ENCODE measurements around the gene CDCP1. TPM values are rescaled to one million over a fixed set of nuclear protein-coding genes. Genes with fewer than 3 reads are reported as not detected.

CDCP1 gene
- total RNA-seq, 2 experiments from 2014 or later = 5.3 to 7.0 TPM

DNA sequence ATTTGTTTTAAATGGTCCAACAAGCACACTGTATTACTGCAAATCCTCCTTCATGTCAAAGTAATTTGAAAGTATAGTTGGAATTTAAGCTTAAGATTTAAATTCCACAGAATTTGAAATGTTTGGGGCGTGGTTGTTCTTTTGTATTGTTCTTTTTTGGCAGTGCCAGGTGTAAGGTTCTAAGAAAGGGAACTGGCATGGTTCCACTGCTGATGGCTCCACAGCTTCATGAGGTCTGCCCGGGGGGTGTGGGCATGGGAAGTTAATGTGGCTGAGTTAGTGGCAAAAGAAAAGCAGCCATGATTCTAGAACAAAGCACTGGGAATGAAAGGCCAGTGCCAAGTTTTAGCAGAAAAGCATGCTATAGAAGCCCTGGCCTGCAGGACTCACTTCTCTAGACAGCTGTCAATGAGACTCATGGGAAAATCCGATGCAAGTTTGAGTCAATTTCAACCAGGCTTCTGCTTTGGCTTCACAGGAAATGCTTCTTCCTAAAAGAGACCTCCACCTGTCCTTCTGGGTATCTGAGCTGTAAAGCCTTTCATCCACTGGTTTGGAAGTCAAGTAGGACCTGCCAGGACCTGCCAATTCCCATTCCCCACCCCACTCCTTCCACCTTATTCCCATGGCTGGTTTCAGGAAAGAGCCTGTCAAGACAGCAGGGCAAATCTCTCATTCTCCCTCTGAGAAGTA is 18.9 kb downstream of the CDCP1 start:
- Mint-ChIP-seq H3K9me3 (ENCODE audit: low read depth) (no peaks in the 10 kb centered on the region), H3K4me1 (peaks cover 24% of the 10 kb centered on the region), H3K36me3 (no peaks in the 10 kb centered on the region), H3K27me3 (peaks cover 37% of the 10 kb centered on the region), H3K27ac (no peak overlapping the region), H3K4me3 (no peak overlapping the region)
- no peak for DNase-seq
- no peak for ATAC-seq
- CTCF ChIA-PET = interaction anchor here (1.4 kb wide), 1 partner anchor 50 kb away, joined by 3 read pairs; no protein-coding TSS in a partner anchor

DNA sequence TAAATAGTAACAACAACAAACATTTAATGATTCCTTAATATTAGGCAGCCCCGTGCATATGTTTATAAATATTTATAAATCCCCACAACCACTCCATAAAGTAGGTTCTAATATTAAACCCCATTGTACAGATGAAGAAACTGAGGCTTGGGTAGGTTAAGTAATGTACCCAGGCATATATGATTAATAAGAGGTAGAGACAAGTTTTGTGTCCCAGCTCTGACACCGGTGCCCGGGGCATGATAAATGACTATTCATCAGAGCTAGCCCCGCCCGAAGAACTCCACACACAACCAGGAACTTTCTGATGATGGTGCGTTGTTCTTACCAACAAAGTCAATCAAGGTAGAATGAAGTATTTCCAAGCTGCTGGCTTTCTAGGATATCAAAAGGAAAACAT is 19.4 kb downstream of the CDCP1 start:
- DNase-seq (no peak), ATAC-seq (no peak)
- Mint-ChIP-seq H3K27me3 (peaks cover 37% of the 10 kb centered on the region), H3K4me3 (no peak overlapping the region), H3K9me3 (ENCODE audit: low read depth) (no peaks in the 10 kb centered on the region), H3K4me1 (peaks cover 24% of the 10 kb centered on the region), H3K27ac (no peak overlapping the region), H3K36me3 (no peaks in the 10 kb centered on the region)
- CTCF ChIA-PET = no interaction called here

DNA sequence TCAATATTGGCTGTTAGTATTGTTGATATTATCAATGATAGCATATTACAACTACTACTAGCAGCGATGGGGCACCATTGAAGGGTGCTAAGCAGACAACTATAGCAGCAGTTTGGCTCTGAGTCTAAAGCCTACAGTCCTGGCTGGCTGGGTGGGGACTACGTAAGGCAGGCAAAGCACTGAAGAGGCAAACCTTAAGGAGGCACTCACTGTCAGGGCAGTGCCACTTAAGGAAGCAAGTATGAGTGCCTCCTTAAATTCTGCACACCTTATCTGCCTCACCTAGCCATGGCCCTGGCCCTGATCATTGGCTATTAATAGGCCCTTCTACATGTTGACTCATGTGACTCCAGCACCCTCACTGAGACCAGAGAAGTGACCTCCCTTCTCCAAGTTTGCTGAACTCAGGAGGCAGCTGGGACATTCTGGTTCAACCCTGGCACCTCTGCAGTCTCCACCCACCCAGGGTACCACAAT is 20.6 kb downstream of the CDCP1 start:
- CTCF ChIA-PET = no interaction called here
- H3K9me3 Mint-ChIP-seq (ENCODE audit: low read depth) = no peaks in the 10 kb centered on the region
- peaks cover 24% of the 10 kb centered on the region for H3K4me1 Mint-ChIP-seq
- H3K36me3 Mint-ChIP-seq = peaks cover 2% of the 10 kb centered on the region
- peaks cover 39% of the 10 kb centered on the region for H3K27me3 Mint-ChIP-seq
- H3K4me3 Mint-ChIP-seq = no peak overlapping the region
- ATAC-seq (no peak), DNase-seq (no peak)
- H3K27ac Mint-ChIP-seq = peak overlapping the region; percentile 34

DNA sequence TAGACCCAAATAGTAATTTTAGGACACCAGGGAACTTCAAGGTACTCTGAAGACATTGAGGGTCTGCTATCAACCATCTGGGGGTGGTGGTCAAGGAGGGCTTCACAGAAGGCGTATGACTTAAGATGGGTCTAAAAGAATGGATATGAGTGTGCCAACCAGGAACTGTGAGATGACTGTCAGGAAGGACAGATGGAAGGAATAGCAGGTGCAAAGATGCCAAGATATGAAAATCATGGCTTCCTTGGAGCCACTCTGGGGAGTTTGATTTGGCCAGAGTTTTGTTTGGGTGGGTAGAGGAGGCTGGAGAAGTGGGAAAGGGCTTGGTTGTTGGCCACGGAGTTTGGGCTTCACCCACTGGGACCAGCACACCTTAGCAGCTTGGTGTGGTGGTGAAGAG is 21.2 kb downstream of the CDCP1 start:
- no peak for ATAC-seq
- CTCF ChIA-PET = no interaction called here
- DNase-seq = no peak
- Mint-ChIP-seq H3K4me1 (peaks cover 28% of the 10 kb centered on the region), H3K9me3 (ENCODE audit: low read depth) (no peaks in the 10 kb centered on the region), H3K27ac (no peak overlapping the region), H3K36me3 (peaks cover 2% of the 10 kb centered on the region), H3K27me3 (peaks cover 39% of the 10 kb centered on the region), H3K4me3 (no peak overlapping the region)

DNA sequence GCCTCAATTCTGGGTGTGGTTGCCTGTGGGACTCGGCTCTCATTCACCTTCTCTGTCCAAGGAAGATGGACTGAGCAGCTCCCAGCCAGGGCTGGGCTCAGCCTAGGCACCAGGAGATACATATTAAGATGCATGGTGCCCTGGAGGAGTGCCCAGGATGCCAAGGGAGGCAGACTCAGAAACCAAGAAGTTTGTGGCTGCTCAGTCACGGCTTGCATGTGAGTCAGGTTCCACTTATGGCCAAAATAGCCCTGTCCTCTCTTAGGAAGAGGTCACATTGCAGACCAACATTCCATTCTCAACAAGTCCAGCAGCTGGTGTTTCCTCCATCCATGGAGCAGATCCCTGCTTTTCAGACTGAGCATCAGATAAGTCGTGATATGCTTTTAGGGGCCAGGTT is 21.8 kb downstream of the CDCP1 start:
- no peak for DNase-seq
- no peak overlapping the region for H3K27ac Mint-ChIP-seq
- no peaks in the 10 kb centered on the region for H3K9me3 Mint-ChIP-seq (ENCODE audit: low read depth)
- no peak for ATAC-seq
- H3K4me1 Mint-ChIP-seq = peaks cover 34% of the 10 kb centered on the region
- H3K4me3 Mint-ChIP-seq = no peak overlapping the region
- H3K36me3 Mint-ChIP-seq = peaks cover 2% of the 10 kb centered on the region
- CTCF ChIA-PET = interaction anchor here (1.0 to 3.9 kb wide), 2 partner anchors 69 to 85 kb away, joined by 3 to 13 read pairs; no protein-coding TSS in a partner anchor
- peaks cover 35% of the 10 kb centered on the region for H3K27me3 Mint-ChIP-seq

DNA sequence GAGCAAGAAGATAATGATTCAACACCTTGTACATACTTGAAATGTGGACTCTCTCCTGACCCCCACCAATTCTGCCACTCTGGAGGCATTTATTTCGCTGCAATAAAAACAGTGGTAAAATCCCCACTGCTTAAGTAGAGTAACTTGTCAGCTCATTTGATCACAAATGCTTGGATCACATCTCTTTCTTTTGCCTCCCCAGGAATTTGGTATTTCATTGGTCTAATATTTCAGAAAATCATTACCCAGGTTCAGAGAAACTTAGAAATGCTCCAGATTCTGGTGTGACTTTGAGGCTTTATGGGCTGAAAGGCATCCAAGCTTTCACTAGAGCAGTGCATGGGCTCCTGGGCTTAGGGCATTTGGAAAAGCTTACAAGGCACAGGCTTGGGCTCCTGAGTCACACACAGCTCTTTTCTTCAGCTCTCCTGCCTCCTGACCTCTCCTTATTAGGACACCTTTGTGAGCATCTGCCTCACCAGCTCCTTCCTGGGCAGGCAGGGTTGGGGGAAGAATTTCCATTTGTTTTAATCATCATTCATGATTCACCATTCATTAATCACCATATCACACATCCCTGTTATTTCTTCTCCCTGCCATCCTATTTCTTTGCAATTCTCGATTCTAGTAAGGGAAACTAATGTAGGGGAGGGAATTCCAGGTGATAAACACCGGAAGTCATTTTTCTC is 22.5 kb downstream of the CDCP1 start:
- peaks cover 2% of the 10 kb centered on the region for H3K36me3 Mint-ChIP-seq
- CTCF ChIA-PET = interaction anchor here (1.0 to 3.9 kb wide), 2 partner anchors 68 to 86 kb away, joined by 3 to 13 read pairs; no protein-coding TSS in a partner anchor
- H3K27me3 Mint-ChIP-seq = peaks cover 35% of the 10 kb centered on the region
- H3K4me3 Mint-ChIP-seq = no peak overlapping the region
- H3K27ac Mint-ChIP-seq = no peak overlapping the region
- peaks cover 41% of the 10 kb centered on the region for H3K4me1 Mint-ChIP-seq
- ATAC-seq = no peak
- H3K9me3 Mint-ChIP-seq (ENCODE audit: low read depth) = no peaks in the 10 kb centered on the region
- DNase-seq = no peak

DNA sequence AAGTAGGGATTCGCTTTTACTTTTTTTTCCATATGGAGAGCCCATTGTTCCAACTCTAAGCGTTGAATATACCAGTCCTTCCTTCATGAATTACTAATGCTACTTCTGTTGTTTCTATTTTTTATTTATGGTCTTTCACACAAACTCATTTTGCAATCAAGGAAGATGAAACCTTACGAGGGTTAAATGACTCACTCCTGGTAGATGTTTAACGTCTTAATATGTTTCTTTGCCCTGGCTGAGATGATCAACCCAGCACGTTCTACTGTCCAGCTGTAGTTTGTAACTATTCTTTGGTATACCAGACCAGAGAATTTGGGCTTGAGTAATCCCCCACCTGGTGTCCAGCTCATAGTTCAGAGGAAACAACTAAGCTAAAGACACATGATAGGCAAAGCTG is 23.1 kb downstream of the CDCP1 start:
- ATAC-seq = no peak
- CTCF ChIA-PET = interaction anchor here (3.9 kb wide), 1 partner anchor 87 kb away, joined by 13 read pairs; no protein-coding TSS in a partner anchor

DNA sequence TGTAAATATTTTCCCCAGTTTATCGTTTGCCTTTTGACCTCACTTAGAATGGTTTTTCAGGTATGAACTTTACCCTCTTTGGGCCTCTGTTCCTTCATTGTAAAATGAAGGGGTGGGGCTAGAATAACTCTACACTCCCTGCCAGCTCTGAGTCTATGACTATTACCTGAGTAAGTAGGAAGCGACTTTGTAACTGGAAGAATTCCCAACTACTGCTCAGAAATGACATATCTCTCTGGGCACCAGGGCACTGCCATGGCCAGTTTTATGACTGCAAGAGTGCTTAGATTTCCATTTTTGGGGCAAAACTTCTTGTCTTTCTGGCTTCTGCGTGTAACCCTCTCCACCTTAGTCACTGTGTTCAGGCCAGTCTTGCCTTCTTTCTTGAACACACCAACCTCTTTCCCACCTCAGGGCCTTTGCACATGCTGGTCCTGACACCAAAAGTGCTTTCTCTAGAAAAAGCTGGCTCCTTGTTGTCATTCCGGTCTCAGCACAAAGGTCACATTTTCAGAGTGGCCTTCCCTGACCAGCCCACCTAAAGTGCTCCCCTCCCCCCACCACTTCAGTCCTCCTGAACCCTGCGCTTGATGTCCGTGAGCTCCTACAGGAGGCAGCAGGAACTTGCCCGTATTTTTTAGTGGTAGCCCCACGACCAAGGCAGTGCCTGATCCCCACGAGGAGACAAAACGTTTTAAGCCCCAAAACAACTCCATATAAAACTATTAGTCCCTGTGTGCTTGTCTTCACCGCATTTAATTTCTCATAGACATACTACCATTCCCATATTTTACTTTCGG is 25.6 kb downstream of the CDCP1 start:
- ATAC-seq (no peak), DNase-seq (no peak)
- H3K9me3 Mint-ChIP-seq (ENCODE audit: low read depth) = no peaks in the 10 kb centered on the region
- CTCF ChIA-PET = interaction anchor here (1.4 to 3.9 kb wide), 4 partner anchors 72 to 89 kb away, joined by 4 to 13 read pairs (median 8); no protein-coding TSS in a partner anchor
- peaks cover 6% of the 10 kb centered on the region for H3K36me3 Mint-ChIP-seq
- H3K4me3 Mint-ChIP-seq = no peak overlapping the region
- H3K27ac Mint-ChIP-seq = no peak overlapping the region
- peaks cover 36% of the 10 kb centered on the region for H3K27me3 Mint-ChIP-seq
- peaks cover 54% of the 10 kb centered on the region for H3K4me1 Mint-ChIP-seq

More for the DNA sequence above, 23.1 kb downstream of the CDCP1 start:
- H3K27ac Mint-ChIP-seq = no peak overlapping the region
- peaks cover 32% of the 10 kb centered on the region for H3K27me3 Mint-ChIP-seq
- no peak overlapping the region for H3K4me3 Mint-ChIP-seq
- H3K9me3 Mint-ChIP-seq (ENCODE audit: low read depth) = no peaks in the 10 kb centered on the region
- peaks cover 48% of the 10 kb centered on the region for H3K4me1 Mint-ChIP-seq
- H3K36me3 Mint-ChIP-seq = peaks cover 2% of the 10 kb centered on the region
- DNase-seq = no peak

DNA sequence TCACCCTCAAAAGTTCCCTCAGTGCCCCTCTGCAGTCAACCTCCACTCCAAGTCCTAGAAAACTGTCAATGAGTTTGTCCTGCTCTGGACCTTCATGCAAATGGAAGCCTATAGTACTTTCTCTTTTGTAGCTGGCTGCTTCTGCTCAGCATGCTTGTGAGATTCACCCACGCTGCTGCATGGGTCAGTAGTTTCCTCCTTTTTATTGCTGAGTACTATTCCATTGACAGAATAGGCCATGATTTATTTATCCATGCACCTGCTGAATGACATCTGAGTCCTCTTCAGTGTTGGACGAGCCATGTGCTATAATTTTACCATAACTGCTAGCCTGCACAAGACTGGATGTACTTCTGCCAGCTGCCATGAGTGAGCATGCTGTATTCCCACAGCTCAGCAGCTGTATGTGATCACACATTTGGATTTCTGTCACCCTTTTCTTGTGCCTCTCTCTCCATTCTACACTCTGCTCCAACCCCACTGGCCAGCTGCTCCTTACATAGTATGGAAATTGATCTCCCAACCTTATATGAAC is 26.3 kb downstream of the CDCP1 start:
- CTCF ChIA-PET = interaction anchor here (1.8 to 2.7 kb wide), 3 partner anchors 14 to 83 kb away, joined by 6 to 10 read pairs (median 9); no protein-coding TSS in a partner anchor
- Mint-ChIP-seq H3K4me1 (peaks cover 58% of the 10 kb centered on the region), H3K36me3 (peaks cover 6% of the 10 kb centered on the region), H3K4me3 (no peak overlapping the region), H3K27me3 (peaks cover 35% of the 10 kb centered on the region), H3K27ac (peak overlapping the region; percentile 9), H3K9me3 (ENCODE audit: low read depth) (no peaks in the 10 kb centered on the region)
- no peak for DNase-seq
- no peak for ATAC-seq

DNA sequence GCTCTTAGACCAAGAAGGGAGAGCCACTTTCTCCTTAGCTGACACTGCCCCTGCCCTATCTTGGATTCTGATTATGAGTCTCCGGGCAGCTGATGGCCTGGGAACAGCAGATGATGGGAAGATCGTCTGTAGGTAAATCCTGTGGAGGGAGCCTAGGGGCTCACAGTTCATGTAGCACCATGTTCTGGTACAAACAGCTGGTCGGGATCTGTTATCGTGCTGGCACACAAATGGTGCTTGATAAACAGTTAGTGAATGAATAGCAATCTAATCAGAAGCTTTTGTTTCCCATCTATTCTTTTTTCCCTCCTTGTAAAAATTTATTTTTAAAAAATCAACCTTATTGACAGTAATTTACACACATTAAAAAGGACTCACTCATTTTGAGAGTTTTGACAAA is 26.8 kb downstream of the CDCP1 start:
- Mint-ChIP-seq H3K4me3 (no peak overlapping the region), H3K4me1 (peaks cover 63% of the 10 kb centered on the region), H3K9me3 (ENCODE audit: low read depth) (no peaks in the 10 kb centered on the region), H3K36me3 (peaks cover 6% of the 10 kb centered on the region), H3K27ac (peak overlapping the region; percentile 89), H3K27me3 (peaks cover 30% of the 10 kb centered on the region)
- DNase-seq = no peak
- no peak for ATAC-seq
- CTCF ChIA-PET = interaction anchor here (1.2 to 2.7 kb wide), 4 partner anchors 14 to 78 kb away, joined by 3 to 10 read pairs (median 10); no protein-coding TSS in a partner anchor

DNA sequence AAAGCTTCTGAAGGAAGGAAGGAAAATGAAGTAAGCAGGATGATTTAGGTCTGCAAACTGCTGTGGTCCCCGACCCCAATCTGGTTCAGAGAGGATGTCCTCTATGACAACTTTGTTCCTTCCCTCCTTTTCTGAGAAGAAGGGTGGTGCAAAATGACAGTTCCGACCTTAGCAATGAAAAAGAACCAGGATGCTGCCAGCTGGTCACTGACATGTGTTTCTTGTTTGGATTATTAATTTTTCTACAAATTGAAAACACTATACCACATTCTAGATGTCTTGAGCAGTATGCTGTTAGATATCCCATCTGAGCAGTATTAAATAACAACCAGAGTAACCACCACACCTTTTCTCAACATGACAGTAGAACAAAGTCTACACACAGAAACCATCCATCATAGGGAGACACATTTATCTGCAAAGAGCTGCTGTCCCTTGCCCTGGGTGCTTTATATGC is 27.5 kb downstream of the CDCP1 start:
- Mint-ChIP-seq H3K27me3 (peaks cover 30% of the 10 kb centered on the region), H3K9me3 (ENCODE audit: low read depth) (no peaks in the 10 kb centered on the region), H3K4me1 (peaks cover 65% of the 10 kb centered on the region), H3K27ac (peak overlapping the region; percentile 89), H3K36me3 (peaks cover 6% of the 10 kb centered on the region), H3K4me3 (peak overlapping the region; percentile 55)
- CTCF ChIA-PET = interaction anchor here (0.9 to 1.9 kb wide), 9 partner anchors 13 to 92 kb away, joined by 3 to 10 read pairs (median 3); no protein-coding TSS in a partner anchor
- DNase-seq = peak; percentile 74
- peak; percentile 52 for ATAC-seq

DNA sequence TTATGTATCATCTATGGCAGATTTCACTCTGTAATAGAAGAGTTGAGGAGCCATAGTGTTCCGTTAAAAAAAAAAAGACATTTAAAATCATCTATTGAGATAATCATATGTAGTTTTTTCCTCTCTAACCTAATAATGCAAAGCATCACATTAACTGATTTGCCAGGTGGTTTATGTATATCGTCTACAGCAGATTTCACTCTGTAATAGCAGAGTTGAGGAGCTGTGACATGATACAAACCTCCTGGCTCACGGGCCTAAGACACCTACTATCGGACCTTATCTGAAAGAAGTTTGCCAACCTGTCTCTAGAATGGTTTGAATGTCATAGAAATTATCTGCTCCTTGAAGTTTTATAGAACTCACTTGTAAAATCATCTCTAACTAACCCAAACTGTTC is 29.8 kb downstream of the CDCP1 start:
- no peak for ATAC-seq
- DNase-seq = no peak
- CTCF ChIA-PET = no interaction called here
- H3K4me1 Mint-ChIP-seq = peaks cover 72% of the 10 kb centered on the region
- H3K4me3 Mint-ChIP-seq = no peak overlapping the region
- H3K36me3 Mint-ChIP-seq = peaks cover 12% of the 10 kb centered on the region
- H3K9me3 Mint-ChIP-seq (ENCODE audit: low read depth) = no peaks in the 10 kb centered on the region
- H3K27ac Mint-ChIP-seq = no peak overlapping the region
- peaks cover 22% of the 10 kb centered on the region for H3K27me3 Mint-ChIP-seq

All from activated CD8-positive, alpha-beta memory T cell treated with anti-CD3 and anti-CD28 coated beads, Interleukin-2, amount 10 ng/mL, durations not matched to agents 7 days and 5 days (primary cell).